Measurements from ENCODE around the gene TMBIM4. TPM values are rescaled to one million over a fixed set of nuclear protein-coding genes. Genes with fewer than 3 reads are reported as not detected.

The TMBIM4 gene
- total and polyA plus RNA-seq, 4 donors: 100 to 161 (median 110) TPM

DNA sequence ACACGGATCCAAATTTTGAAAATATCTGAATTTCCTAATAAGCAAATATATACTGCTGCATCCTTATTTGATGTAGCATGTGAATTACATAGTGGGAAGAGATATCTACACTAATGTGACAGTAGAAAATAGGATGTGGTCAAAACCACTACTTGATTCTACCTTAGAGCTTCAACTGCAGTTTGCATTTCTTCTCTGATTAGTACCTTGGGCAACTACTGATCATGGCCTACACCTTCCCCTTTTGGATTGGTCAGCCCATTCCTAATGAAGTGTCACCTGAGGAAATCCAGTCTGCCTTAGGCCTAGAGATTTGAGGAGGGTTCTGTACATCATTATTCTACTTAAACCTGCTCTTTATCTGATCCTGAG lies 49.9 kb downstream of the TMBIM4 start:
- no peak overlapping the region for H3K27ac ChIP-seq (ENCODE audit: low read depth in 1 of 2, low read length in 2 of 2)
- 78 to 85% methylated on average over 1 of the region's 1 CpG for WGBS, 2 donors
- DNase-seq: no peak
- H3K27me3 ChIP-seq (ENCODE audit: control insufficient read depth in 1 of 2, insufficient read depth in 2 of 2, low read length in 1 of 2): no peaks in the 10 kb centered on the region
- intact Hi-C loops (cut with DNase I): no loop called here
- peaks cover 0 to 3% of the 10 kb centered on the region in 2 donors for H3K4me1 ChIP-seq (ENCODE audit: control insufficient read depth in 1 of 2, insufficient read depth in 2 of 2, low read length in 2 of 2)
- no peaks in the 10 kb centered on the region for H3K9me3 ChIP-seq (ENCODE audit: control insufficient read depth, low read length)
- H3K4me3 ChIP-seq (ENCODE audit: low read length in 2 of 2): no peak overlapping the region
- H3K36me3 ChIP-seq (ENCODE audit: control insufficient read depth in 1 of 2, insufficient read depth in 2 of 2, low read length in 1 of 2): no peaks in the 10 kb centered on the region
- ATAC-seq (ENCODE audit: low FRiP score): no peak

DNA sequence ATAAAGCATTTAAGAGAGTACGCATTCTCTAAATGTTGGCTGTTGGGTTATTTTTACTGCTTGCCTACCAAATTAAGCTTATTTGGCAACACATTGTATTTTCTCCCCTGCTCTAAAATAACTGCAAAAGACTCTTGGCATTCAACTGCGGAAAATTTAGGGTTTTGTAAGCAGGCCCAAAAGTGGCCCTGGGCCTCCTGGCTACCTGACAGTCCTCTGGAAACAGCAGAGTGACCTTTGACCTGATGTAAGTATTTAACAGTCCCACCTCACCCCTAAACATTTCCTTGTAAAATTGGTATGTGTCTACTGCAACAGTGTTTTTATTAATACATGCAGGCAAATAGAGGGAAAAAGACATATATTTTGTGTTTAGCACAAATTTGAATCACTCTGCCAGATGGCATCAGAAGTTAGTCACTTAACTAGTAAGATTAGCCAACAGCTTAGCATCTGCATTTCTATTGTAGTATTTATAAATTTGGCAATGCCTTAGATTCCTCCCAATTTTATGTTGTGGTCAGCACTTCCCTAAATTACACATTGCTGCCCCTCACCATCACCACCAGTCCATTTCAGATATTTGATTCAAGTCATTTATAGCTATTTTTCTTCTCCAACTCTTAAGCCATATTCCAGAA lies 50.4 kb downstream of the TMBIM4 start:
- DNase-seq (no peak), ATAC-seq (ENCODE audit: low FRiP score) (no peak)
- H3K4me3 ChIP-seq (ENCODE audit: low read length in 2 of 2): no peak overlapping the region
- no peaks in the 10 kb centered on the region for H3K36me3 ChIP-seq (ENCODE audit: control insufficient read depth in 1 of 2, insufficient read depth in 2 of 2, low read length in 1 of 2)
- H3K27me3 ChIP-seq (ENCODE audit: control insufficient read depth in 1 of 2, insufficient read depth in 2 of 2, low read length in 1 of 2): no peaks in the 10 kb centered on the region
- H3K27ac ChIP-seq (ENCODE audit: low read depth in 1 of 2, low read length in 2 of 2): no peak overlapping the region
- intact Hi-C loops (cut with DNase I): no loop called here
- peaks cover 0 to 3% of the 10 kb centered on the region in 2 donors for H3K4me1 ChIP-seq (ENCODE audit: control insufficient read depth in 1 of 2, insufficient read depth in 2 of 2, low read length in 2 of 2)
- H3K9me3 ChIP-seq (ENCODE audit: control insufficient read depth, low read length): no peaks in the 10 kb centered on the region
- WGBS, 2 donors: 11 to 16% methylated on average over 2 of the region's 2 CpGs

DNA sequence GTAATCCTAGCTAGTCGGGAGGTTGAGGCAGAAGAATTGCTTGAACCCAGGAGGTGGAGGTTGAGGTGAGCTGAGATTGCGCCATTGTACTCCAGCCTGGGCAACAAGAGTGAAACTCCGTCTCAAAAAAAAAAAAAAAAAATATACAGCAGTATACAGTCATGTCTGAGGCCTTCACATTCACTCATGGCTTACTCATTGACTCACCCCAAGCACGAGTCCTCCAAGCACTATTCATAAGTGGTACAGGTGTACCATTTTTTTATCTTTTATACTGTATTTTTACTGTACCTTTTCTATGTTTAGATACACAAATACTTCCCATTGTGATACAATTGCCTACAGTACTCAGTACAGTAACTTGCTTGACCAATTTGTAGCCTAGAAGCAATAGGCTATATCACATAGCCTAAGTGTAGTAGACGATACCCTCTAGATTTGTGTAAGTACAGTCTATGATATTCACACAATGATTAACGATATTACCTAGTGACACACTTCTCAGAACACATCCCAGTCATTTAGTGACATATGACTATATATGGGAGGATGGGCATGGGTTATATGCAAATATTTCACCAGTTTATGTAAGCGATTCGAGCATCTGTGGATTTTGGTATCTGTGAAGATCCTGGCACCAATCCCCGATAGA lies 51.4 kb downstream of the TMBIM4 start:
- intact Hi-C loops (cut with DNase I): no loop called here
- Histone ChIP-seq H3K27me3 (ENCODE audit: control insufficient read depth in 1 of 2, insufficient read depth in 2 of 2, low read length in 1 of 2) (no peaks in the 10 kb centered on the region), H3K27ac (ENCODE audit: low read depth in 1 of 2, low read length in 2 of 2) (no peak overlapping the region), H3K4me3 (ENCODE audit: low read length in 2 of 2) (no peak overlapping the region), H3K4me1 (ENCODE audit: control insufficient read depth in 1 of 2, insufficient read depth in 2 of 2, low read length in 2 of 2) (peaks cover 0 to 3% of the 10 kb centered on the region in 2 donors), H3K36me3 (ENCODE audit: control insufficient read depth in 1 of 2, insufficient read depth in 2 of 2, low read length in 1 of 2) (no peaks in the 10 kb centered on the region), H3K9me3 (ENCODE audit: control insufficient read depth, low read length) (no peaks in the 10 kb centered on the region)
- 96 to 97% methylated on average over 8 to 9 of the region's 9 CpGs for WGBS, 2 donors
- no peak for ATAC-seq (ENCODE audit: low FRiP score)
- DNase-seq: no peak

DNA sequence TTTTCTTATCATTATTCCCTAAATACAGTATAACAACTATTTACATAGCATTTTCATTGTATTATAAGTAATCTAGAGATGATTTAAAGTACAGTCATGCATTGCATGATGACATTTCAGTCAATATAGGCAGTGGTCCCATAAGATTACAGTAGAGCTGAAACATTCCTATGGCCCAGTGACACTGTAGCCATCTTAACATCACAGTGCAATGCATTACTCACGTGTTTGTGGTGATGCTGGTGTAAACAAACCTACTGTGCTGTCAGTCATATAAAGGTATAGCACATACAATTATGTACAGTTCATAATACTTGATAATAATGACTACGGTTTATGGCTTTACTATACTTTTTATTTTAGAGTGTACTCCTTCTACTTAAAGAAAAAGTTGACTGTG lies 52.6 kb downstream of the TMBIM4 start:
- intact Hi-C loops (cut with DNase I): no loop called here
- H3K4me1 ChIP-seq (ENCODE audit: control insufficient read depth in 1 of 2, insufficient read depth in 2 of 2, low read length in 2 of 2): peaks cover 0 to 3% of the 10 kb centered on the region in 2 donors
- H3K9me3 ChIP-seq (ENCODE audit: control insufficient read depth, low read length): no peaks in the 10 kb centered on the region
- no peaks in the 10 kb centered on the region for H3K27me3 ChIP-seq (ENCODE audit: control insufficient read depth in 1 of 2, insufficient read depth in 2 of 2, low read length in 1 of 2)
- 93 to 94% methylated on average over 2 of the region's 2 CpGs for WGBS, 2 donors
- no peak overlapping the region for H3K27ac ChIP-seq (ENCODE audit: low read depth in 1 of 2, low read length in 2 of 2)
- no peaks in the 10 kb centered on the region for H3K36me3 ChIP-seq (ENCODE audit: control insufficient read depth in 1 of 2, insufficient read depth in 2 of 2, low read length in 1 of 2)
- ATAC-seq (ENCODE audit: low FRiP score): no peak
- no peak for DNase-seq
- no peak overlapping the region for H3K4me3 ChIP-seq (ENCODE audit: low read length in 2 of 2)

DNA sequence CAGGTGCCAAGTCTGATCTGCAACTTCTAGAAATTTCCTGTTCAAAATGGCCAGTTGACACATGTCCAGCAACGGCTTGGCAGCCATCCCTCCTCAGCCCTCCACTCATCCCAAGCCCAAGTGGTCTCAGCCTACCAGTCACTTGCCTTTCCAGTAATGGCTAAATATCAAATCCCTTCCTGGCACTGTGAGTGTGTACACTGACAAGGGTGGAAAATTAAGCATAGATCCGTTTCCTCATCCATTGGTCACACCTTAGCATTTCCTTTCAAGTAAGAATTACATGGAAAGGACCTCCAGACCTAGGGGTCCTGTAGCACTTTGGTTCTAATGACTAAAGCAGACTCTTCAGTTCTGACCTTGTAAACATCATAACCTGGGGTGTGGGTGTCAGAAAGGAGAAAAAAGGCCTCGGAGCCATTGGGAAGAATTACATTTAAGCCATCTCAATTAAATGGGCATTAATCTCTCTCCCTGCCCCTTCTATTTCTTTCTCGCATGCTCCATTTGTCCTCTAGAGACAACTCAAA lies 54.7 kb downstream of the TMBIM4 start:
- H3K27ac ChIP-seq (ENCODE audit: low read depth in 1 of 2, low read length in 2 of 2): no peak overlapping the region
- ATAC-seq (ENCODE audit: low FRiP score): no peak
- DNase-seq: no peak
- peaks cover 0 to 3% of the 10 kb centered on the region in 2 donors for H3K4me1 ChIP-seq (ENCODE audit: control insufficient read depth in 1 of 2, insufficient read depth in 2 of 2, low read length in 2 of 2)
- H3K9me3 ChIP-seq (ENCODE audit: control insufficient read depth, low read length): no peaks in the 10 kb centered on the region
- intact Hi-C loops (cut with DNase I): no loop called here
- H3K4me3 ChIP-seq (ENCODE audit: low read length in 2 of 2): no peak overlapping the region
- WGBS, 2 donors: 48 to 75% methylated on average over 4 of the region's 4 CpGs
- H3K27me3 ChIP-seq (ENCODE audit: control insufficient read depth in 1 of 2, insufficient read depth in 2 of 2, low read length in 1 of 2): no peaks in the 10 kb centered on the region
- H3K36me3 ChIP-seq (ENCODE audit: control insufficient read depth in 1 of 2, insufficient read depth in 2 of 2, low read length in 1 of 2): no peaks in the 10 kb centered on the region

DNA sequence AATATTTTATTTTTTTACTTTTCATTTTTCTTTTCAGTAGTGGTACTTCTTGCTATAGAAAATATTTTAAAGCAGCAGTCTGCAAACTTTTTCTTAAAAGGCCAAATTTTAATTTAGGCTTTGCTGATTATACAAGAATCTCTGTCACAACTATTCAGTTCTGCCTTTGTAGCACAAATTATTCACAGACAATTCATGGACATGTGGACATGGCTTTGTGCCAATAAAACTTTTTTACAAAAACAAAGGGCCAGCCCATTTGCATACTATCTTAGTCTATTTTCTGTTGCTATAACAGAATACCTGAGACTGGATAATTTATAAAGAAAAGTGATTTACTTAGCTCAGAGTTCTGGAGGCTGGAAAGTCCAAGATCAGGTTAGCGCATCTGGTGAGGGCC lies 56.3 kb downstream of the TMBIM4 start:
- WGBS, 2 donors: 98 to 100% methylated on average over 1 of the region's 1 CpG
- no peak for ATAC-seq (ENCODE audit: low FRiP score)

DNA sequence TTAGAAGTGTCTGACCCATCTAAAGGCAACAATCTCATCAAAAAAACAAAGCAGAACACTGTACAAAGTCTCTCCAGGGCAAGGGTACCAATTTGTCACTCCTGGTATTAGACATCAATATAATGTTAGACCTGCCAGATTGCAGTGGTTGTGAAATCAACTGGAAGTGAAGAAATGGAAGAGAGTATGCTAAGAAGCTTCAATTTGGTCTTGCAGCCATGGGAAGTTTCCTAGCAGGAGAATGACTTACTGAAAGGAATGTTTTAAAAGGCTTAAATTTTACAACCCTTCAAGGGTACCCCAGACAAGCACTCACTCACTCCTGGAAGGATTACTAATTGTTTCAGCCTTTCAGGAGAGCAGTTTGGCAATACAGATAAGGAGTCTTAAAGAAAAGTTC lies 58.2 kb downstream of the TMBIM4 start:
- Histone ChIP-seq H3K4me1 (ENCODE audit: control insufficient read depth in 1 of 2, insufficient read depth in 2 of 2, low read length in 2 of 2) (no peaks in the 10 kb centered on the region), H3K27ac (ENCODE audit: low read depth in 1 of 2, low read length in 2 of 2) (no peak overlapping the region), H3K9me3 (ENCODE audit: control insufficient read depth, low read length) (no peaks in the 10 kb centered on the region), H3K27me3 (ENCODE audit: control insufficient read depth in 1 of 2, insufficient read depth in 2 of 2, low read length in 1 of 2) (no peaks in the 10 kb centered on the region), H3K4me3 (ENCODE audit: low read length in 2 of 2) (no peak overlapping the region), H3K36me3 (ENCODE audit: control insufficient read depth in 1 of 2, insufficient read depth in 2 of 2, low read length in 1 of 2) (no peaks in the 10 kb centered on the region)
- no peak for DNase-seq
- intact Hi-C loops (cut with DNase I): no loop called here
- no peak for ATAC-seq (ENCODE audit: low FRiP score)

More for the DNA sequence above, 56.3 kb downstream of the TMBIM4 start:
- Histone ChIP-seq H3K4me3 (ENCODE audit: low read length in 2 of 2) (no peak overlapping the region), H3K36me3 (ENCODE audit: control insufficient read depth in 1 of 2, insufficient read depth in 2 of 2, low read length in 1 of 2) (no peaks in the 10 kb centered on the region), H3K27me3 (ENCODE audit: control insufficient read depth in 1 of 2, insufficient read depth in 2 of 2, low read length in 1 of 2) (no peaks in the 10 kb centered on the region), H3K4me1 (ENCODE audit: control insufficient read depth in 1 of 2, insufficient read depth in 2 of 2, low read length in 2 of 2) (no peaks in the 10 kb centered on the region), H3K9me3 (ENCODE audit: control insufficient read depth, low read length) (no peaks in the 10 kb centered on the region), H3K27ac (ENCODE audit: low read depth in 1 of 2, low read length in 2 of 2) (no peak overlapping the region)
- DNase-seq: no peak
- intact Hi-C loops (cut with DNase I): no loop called here

DNA sequence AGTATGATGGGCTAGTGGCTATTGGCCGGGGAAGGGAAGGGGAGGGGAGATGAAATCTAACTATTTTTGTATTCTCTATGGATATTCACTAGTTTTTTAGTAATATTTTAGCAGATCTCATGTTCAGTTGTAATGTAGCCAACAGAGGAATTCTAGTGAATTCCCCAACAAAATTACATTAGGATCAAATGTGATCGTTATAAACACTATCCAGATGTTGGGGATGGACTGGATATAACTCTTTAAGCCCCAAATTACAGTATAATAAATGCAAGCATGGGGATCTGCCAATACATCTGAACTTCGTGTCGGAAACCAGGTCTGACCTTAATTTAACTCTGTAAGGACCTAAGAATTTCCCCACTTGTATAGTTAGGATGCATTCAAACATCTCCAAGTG lies 60.7 kb downstream of the TMBIM4 start:
- no peak overlapping the region for H3K4me3 ChIP-seq (ENCODE audit: low read length in 2 of 2)
- no peaks in the 10 kb centered on the region for H3K27me3 ChIP-seq (ENCODE audit: control insufficient read depth in 1 of 2, insufficient read depth in 2 of 2, low read length in 1 of 2)
- intact Hi-C loops (cut with DNase I): loop anchor here (5.0 to 10.0 kb wide), 3 partner anchors 552 to 1217 kb away; no protein-coding TSS in a partner anchor
- 77 to 81% methylated on average over 4 of the region's 4 CpGs for WGBS, 2 donors
- H3K36me3 ChIP-seq (ENCODE audit: control insufficient read depth in 1 of 2, insufficient read depth in 2 of 2, low read length in 1 of 2): no peaks in the 10 kb centered on the region
- no peaks in the 10 kb centered on the region for H3K4me1 ChIP-seq (ENCODE audit: control insufficient read depth in 1 of 2, insufficient read depth in 2 of 2, low read length in 2 of 2)
- no peak overlapping the region for H3K27ac ChIP-seq (ENCODE audit: low read depth in 1 of 2, low read length in 2 of 2)
- ATAC-seq (ENCODE audit: low FRiP score) (no peak), DNase-seq (no peak)
- no peaks in the 10 kb centered on the region for H3K9me3 ChIP-seq (ENCODE audit: control insufficient read depth, low read length)

DNA sequence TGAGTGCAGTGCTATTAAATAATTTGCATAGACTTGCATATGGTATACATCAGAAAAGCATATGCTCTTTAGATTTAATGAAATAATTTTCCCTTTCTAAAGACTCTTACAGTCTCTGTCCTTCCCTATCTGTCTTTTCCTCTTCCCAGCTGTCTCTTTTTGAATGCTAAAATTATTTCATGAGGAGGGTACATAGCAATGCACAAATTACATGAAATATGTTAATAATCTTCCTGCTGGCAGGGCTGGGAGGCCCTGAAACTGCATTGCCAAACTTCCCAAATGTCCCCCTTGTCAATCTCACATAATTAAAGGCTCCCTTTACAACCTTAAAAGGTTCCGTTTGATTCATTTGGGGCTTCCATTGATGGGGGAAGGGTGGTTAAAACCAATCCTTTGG lies 61.4 kb downstream of the TMBIM4 start:
- Histone ChIP-seq H3K27me3 (ENCODE audit: control insufficient read depth in 1 of 2, insufficient read depth in 2 of 2, low read length in 1 of 2) (no peaks in the 10 kb centered on the region), H3K4me1 (ENCODE audit: control insufficient read depth in 1 of 2, insufficient read depth in 2 of 2, low read length in 2 of 2) (no peaks in the 10 kb centered on the region), H3K9me3 (ENCODE audit: control insufficient read depth, low read length) (no peaks in the 10 kb centered on the region), H3K36me3 (ENCODE audit: control insufficient read depth in 1 of 2, insufficient read depth in 2 of 2, low read length in 1 of 2) (no peaks in the 10 kb centered on the region), H3K27ac (ENCODE audit: low read depth in 1 of 2, low read length in 2 of 2) (no peak overlapping the region), H3K4me3 (ENCODE audit: low read length in 2 of 2) (no peak overlapping the region)
- DNase-seq (no peak), ATAC-seq (ENCODE audit: low FRiP score) (no peak)
- intact Hi-C loops (cut with DNase I): loop anchor here (5.0 to 10.0 kb wide), 3 partner anchors 551 to 1216 kb away; no protein-coding TSS in a partner anchor
- WGBS, 2 donors: 83 to 90% methylated on average over 1 of the region's 1 CpG
